Testis (tissue), 2 donors: ENCODE measurements around the gene CCNY.

Experiments
- CTCF ChIP-seq, 3 experiments: fragments of 450-650 bp in 2 of 3; fragments of 200-600 bp in 1 of 3; sonication (generic) in 1 of 3; IDR thresholded peaks; one replicate each; pipeline ENCODE4 v1.5.1; 2016 to 2019; ENCODE audit warnings: antibody characterized with exemption in 3 of 3, mild to moderate bottlenecking in 2 of 3, moderate library complexity in 1 of 3
- POLR2A ChIP-seq: fragments of 450-650 bp; IDR thresholded peaks from one replicate; pipeline ENCODE4 v1.6.1; 2017; ENCODE audit warnings: antibody characterized with exemption, mild to moderate bottlenecking, moderate library complexity

DNA sequence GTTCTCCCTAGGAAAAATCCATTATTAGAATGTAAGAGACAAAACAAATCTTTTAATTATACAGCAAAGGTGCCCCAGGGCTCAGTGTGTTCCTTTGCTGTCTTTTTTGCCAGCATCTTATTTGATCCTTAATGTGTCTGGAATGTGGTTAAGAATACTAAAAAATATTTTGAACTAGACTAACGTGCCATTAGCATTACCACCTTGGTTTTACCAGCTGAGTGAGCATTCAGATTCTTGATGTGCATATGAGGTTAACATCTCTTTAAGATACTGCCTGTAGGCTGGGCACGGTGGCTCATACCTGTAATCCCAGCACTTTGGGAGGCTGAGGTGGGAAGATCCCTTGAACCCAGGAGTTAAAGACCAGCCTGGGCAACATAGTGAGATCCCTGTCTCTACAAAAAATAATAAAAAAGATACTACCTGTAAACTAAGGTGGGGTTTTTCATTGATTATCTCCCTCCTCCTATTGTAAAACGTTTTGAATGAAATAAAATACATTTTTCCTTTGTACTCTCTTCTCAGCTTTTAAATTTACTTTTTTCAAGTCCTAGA lies 96.6 kb downstream of the CCNY start:
- TF ChIP-seq CTCF (IDR thresholded peaks at IDR 0.05) (no peak), POLR2A (no peak)
